ENCODE data around the gene FIS1.

DNA sequence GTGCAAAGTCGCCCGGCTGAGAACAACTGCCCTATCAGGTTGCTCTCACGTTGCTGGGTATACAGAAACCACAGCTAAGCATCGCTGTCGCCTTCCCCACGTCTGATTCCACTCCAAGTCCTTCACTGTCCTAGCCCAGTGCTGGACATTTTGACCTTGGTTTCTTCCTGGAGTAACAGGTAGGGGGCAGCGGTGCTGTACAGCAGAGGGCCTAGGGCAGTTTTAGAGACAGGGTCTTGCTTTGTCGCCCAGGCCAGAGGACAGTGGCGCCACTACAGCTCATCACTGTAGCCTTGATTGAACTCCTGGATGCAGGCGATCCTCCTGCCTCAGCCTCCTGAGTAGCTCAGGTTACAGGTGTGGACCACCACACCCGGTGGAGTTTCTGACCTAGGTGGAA is 9.8 kb downstream of the FIS1 start:
- TF ChIP-seq, protein P1, sequence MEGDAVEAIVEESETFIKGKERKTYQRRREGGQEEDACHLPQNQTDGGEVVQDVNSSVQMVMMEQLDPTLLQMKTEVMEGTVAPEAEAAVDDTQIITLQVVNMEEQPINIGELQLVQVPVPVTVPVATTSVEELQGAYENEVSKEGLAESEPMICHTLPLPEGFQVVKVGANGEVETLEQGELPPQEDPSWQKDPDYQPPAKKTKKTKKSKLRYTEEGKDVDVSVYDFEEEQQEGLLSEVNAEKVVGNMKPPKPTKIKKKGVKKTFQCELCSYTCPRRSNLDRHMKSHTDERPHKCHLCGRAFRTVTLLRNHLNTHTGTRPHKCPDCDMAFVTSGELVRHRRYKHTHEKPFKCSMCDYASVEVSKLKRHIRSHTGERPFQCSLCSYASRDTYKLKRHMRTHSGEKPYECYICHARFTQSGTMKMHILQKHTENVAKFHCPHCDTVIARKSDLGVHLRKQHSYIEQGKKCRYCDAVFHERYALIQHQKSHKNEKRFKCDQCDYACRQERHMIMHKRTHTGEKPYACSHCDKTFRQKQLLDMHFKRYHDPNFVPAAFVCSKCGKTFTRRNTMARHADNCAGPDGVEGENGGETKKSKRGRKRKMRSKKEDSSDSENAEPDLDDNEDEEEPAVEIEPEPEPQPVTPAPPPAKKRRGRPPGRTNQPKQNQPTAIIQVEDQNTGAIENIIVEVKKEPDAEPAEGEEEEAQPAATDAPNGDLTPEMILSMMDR (IDR thresholded peaks at IDR 0.05 in 4 of 5, conservative IDR thresholded peaks at IDR 0.05 in 1 of 5) = peak in 2 of 5 experiments; percentile 26 to 35
- TF ChIP-seq POLR2A (IDR thresholded peaks at IDR 0.05) = no peak

Data from gastrocnemius medialis (tissue), 4 donors.